ENCODE data around the gene DENND6A. TPM values are rescaled to one million over a fixed set of nuclear protein-coding genes. Genes with fewer than 3 reads are reported as not detected.
A peak's percentile ranks its signal among the peaks of the same experiment; 100 is the strongest.

Gene DENND6A
- total and polyA plus RNA-seq, 2 of the 13 experiments (the other 11 are each of a cell fraction or from before 2014, with no cell fraction given): 9.4 to 11.1 TPM

GRCh38 chr3:57692396-57693147 is at the start of gene DENND6A (continued):
- TF ChIP-seq ZNF770 (CRISPR knock-in tag; IDR thresholded peaks at IDR 0.05) (peak; percentile 69), ZNF510 (CRISPR knock-in tag; IDR thresholded peaks at IDR 0.05; ENCODE audit: low read depth) (0 out of 2 replicates have a peak, but pooled peaks have one; percentile 61), CHD4 (IDR thresholded peaks at IDR 0.05; ENCODE audit: borderline replicate concordance, low read length) (no peak), HNRNPK (IDR thresholded peaks at IDR 0.05; ENCODE audit: low read depth, low read length, poor library complexity, severe bottlenecking) (no peak), MYC (CRISPR knock-in tag; IDR thresholded peaks at IDR 0.05; ENCODE audit: borderline replicate concordance) (peak; percentile 88), SP5 (CRISPR knock-in tag; IDR thresholded peaks at IDR 0.05; ENCODE audit: borderline replicate concordance, low read depth) (peak; percentile 70), MTA3 (CRISPR knock-in tag; IDR thresholded peaks at IDR 0.05) (no peak), SAP130 (CRISPR knock-in tag; IDR thresholded peaks at IDR 0.05; ENCODE audit: low read depth) (peak; percentile 64), ZNF883 (CRISPR knock-in tag; IDR thresholded peaks at IDR 0.05; ENCODE audit: not compliant biosample characterization) (peak; percentile 96), NAIF1 (CRISPR knock-in tag; IDR thresholded peaks at IDR 0.05; ENCODE audit: borderline replicate concordance) (no peak; the same call in 1 of the 2 replicates), SRY (CRISPR knock-in tag; IDR thresholded peaks at IDR 0.05) (peak; percentile 97), ZNF432 (CRISPR knock-in tag; IDR thresholded peaks at IDR 0.05; ENCODE audit: borderline replicate concordance) (no peak), ERF (CRISPR knock-in tag; IDR thresholded peaks at IDR 0.05) (no peak; the same call in 1 of the 2 replicates), SAFB2 (CRISPR knock-in tag; IDR thresholded peaks at IDR 0.05; ENCODE audit: borderline replicate concordance, low read depth) (peak; percentile 27; the same call in 1 of the 2 replicates), ZBTB39 (CRISPR knock-in tag; IDR thresholded peaks at IDR 0.05) (no peak), TCF7L2 (IDR thresholded peaks at IDR 0.05; ENCODE audit: low read depth, low read length) (no peak), ARNT (IDR thresholded peaks at IDR 0.05) (no peak), ATF1 (CRISPR knock-in tag; IDR thresholded peaks at IDR 0.05) (no peak), ZNF674 (CRISPR knock-in tag; IDR thresholded peaks at IDR 0.05; ENCODE audit: low read depth) (0 out of 2 replicates have a peak, but pooled peaks have one; percentile 71), ZNF441 (CRISPR knock-in tag; IDR thresholded peaks at IDR 0.05; ENCODE audit: borderline replicate concordance) (peak; percentile 67; the same call in 1 of the 2 replicates), RBM39 (IDR thresholded peaks at IDR 0.05; ENCODE audit: low read depth, low read length, poor library complexity, severe bottlenecking) (peak; percentile 66), WIZ (CRISPR knock-in tag; IDR thresholded peaks at IDR 0.05) (no peak), ZNF780A (CRISPR knock-in tag; IDR thresholded peaks at IDR 0.05) (no peak), SIN3A (IDR thresholded peaks at IDR 0.05; ENCODE audit: borderline replicate concordance, low read depth, low read length) (peak; percentile 40; the same call in 1 of the 2 replicates), PLSCR1 (CRISPR knock-in tag; IDR thresholded peaks at IDR 0.05; ENCODE audit: borderline replicate concordance) (no peak), ZNF577 (CRISPR knock-in tag; IDR thresholded peaks at IDR 0.05; ENCODE audit: borderline replicate concordance, low read depth) (0 out of 2 replicates have a peak, but pooled peaks have one; percentile 37)
